GM21619 (cell line): ENCODE results near the gene CYGB.

Experiments
- ATAC-seq: cut with Tn5 transposase; IDR thresholded peaks from one replicate; pipeline ENCODE4 v1.9.1; 2021; ENCODE audit not compliant: unreplicated experiment

The CYGB gene

GRCh38 chr17:76551685-76552084 lies 14.2 kb upstream of the CYGB start:
- ATAC-seq, result no peak

GRCh38 chr17:76550712-76551615 lies 13.5 kb upstream of the CYGB start:
- ATAC-seq, result no peak

- ATAC-seq, result no peak
These were observed 12.0 kb upstream of the CYGB start for GRCh38 chr17:76549539-76549938.

- no peak for ATAC-seq
These were observed 11.7 kb upstream of the CYGB start for GRCh38 chr17:76549215-76549518.

- no peak for ATAC-seq
These were observed 11.1 kb upstream of the CYGB start for GRCh38 chr17:76548378-76549214.

- ATAC-seq, result no peak
These were observed 10.2 kb upstream of the CYGB start for GRCh38 chr17:76547642-76548202.

GRCh38 chr17:76547183-76547641 lies 9.7 kb upstream of the CYGB start:
- ATAC-seq, result no peak

GRCh38 chr17:76546556-76547182 lies 9.2 kb upstream of the CYGB start:
- no peak for ATAC-seq

GRCh38 chr17:76545918-76546555 lies 8.5 kb upstream of the CYGB start:
- ATAC-seq, result no peak

- ATAC-seq, result no peak
These were observed 7.2 kb upstream of the CYGB start for GRCh38 chr17:76544546-76545365.

- ATAC-seq, result no peak
These were observed 6.5 kb upstream of the CYGB start for GRCh38 chr17:76543826-76544545.

- no peak for ATAC-seq
These were observed 5.9 kb upstream of the CYGB start for GRCh38 chr17:76543482-76543825.

GRCh38 chr17:76542984-76543383 lies 5.5 kb upstream of the CYGB start:
- ATAC-seq, result no peak

- no peak for ATAC-seq
These were observed 5.1 kb upstream of the CYGB start for GRCh38 chr17:76542566-76542971.

- ATAC-seq, result no peak
These were observed 4.4 kb upstream of the CYGB start for GRCh38 chr17:76541739-76542454.

- ATAC-seq, result no peak
These were observed 3.1 kb upstream of the CYGB start for GRCh38 chr17:76540381-76541300.

GRCh38 chr17:76539631-76540271 lies 2.2 kb upstream of the CYGB start, which contains the start of gene PRCD:
PRCD (plus strand) TSS chr17:76540044; CDS start chr17:76540142, 98 bp downstream.
- ATAC-seq, result no peak
